Neuronal stem cell (in vitro differentiated cells): ENCODE measurements around the gene PRAMEF1.

Source experiments
- DNase-seq: peaks from one replicate; pipeline ENCODE4 v3.0.0-alpha.2; 2013; ENCODE audit warnings: low spot score
- H2AFZ ChIP-seq: one replicate; pipeline ENCODE4 v1.6.1; 2013; ENCODE audit warnings: mild to moderate bottlenecking, low read length, inconsistent platforms
- H2AK5ac ChIP-seq: 2 replicates; pipeline ENCODE4 v1.6.1; 2013; ENCODE audit warnings: low read depth, mild to moderate bottlenecking, inconsistent platforms, low read length, moderate library complexity, mixed read lengths
- H2BK120ac ChIP-seq: 2 replicates; pipeline ENCODE4 v1.6.1; 2013; ENCODE audit warnings: low read depth, mild to moderate bottlenecking, inconsistent platforms, low read length, moderate library complexity, mixed read lengths
- H2BK12ac ChIP-seq: one replicate; pipeline ENCODE4 v1.6.1; 2013; ENCODE audit warnings: low read length, inconsistent platforms
- H2BK15ac ChIP-seq: 2 replicates; pipeline ENCODE4 v1.6.1; 2013; ENCODE audit warnings: mild to moderate bottlenecking, low read length, inconsistent platforms, mixed read lengths
- H2BK5ac ChIP-seq: one replicate; pipeline ENCODE4 v1.6.1; 2013; ENCODE audit warnings: inconsistent platforms, mild to moderate bottlenecking, low read length, moderate library complexity
- H3K14ac ChIP-seq: one replicate; pipeline ENCODE4 v1.6.1; 2013; ENCODE audit warnings: low read length, inconsistent platforms
- H3K18ac ChIP-seq: 2 replicates; pipeline ENCODE4 v1.6.1; 2013; ENCODE audit warnings: low read length, inconsistent platforms
- H3K23ac ChIP-seq: 2 replicates; pipeline ENCODE4 v1.6.1; 2013; ENCODE audit warnings: low read depth, mild to moderate bottlenecking, mixed read lengths, low read length, inconsistent platforms; ENCODE audit not compliant: poor library complexity
- H3K27ac ChIP-seq: replicated peaks from 3 replicates; pipeline ENCODE4 v1.5.1; 2013; ENCODE audit warnings: low read length, inconsistent platforms
- H3K27me3 ChIP-seq, 3 experiments: 2 replicates each; pipeline ENCODE4 v1.6.1; 2013; ENCODE audit warnings: low read length in 3 of 3, mild to moderate bottlenecking in 2 of 3, inconsistent platforms in 1 of 3, low read depth in 1 of 3, mixed read lengths in 1 of 3, moderate library complexity in 1 of 3; ENCODE audit not compliant: control insufficient read depth in 3 of 3, insufficient read depth in 3 of 3
- H3K36me3 ChIP-seq, 2 donors: replicated peaks in 1 of 2; 2 replicates each; pipeline ENCODE4 v1.6.1; 2013; ENCODE audit warnings: low read length in 2 of 2; ENCODE audit not compliant: control insufficient read depth in 2 of 2, insufficient read depth in 2 of 2
- H3K4ac ChIP-seq: 2 replicates; pipeline ENCODE4 v1.6.1; 2013; ENCODE audit warnings: inconsistent platforms, mild to moderate bottlenecking, low read length, moderate library complexity
- H3K4me1 ChIP-seq, 2 donors: 1 replicate in 1 of 2; 2 replicates in 1 of 2; pipeline ENCODE4 v1.6.1; 2013; ENCODE audit warnings: low read length in 2 of 2, low read depth in 1 of 2; ENCODE audit not compliant: control insufficient read depth in 2 of 2, insufficient read depth in 1 of 2
- H3K4me2 ChIP-seq: one replicate; pipeline ENCODE4 v1.6.1; 2013; ENCODE audit warnings: mild to moderate bottlenecking, low read length, inconsistent platforms; ENCODE audit not compliant: insufficient read depth, poor library complexity, severe bottlenecking
- H3K4me3 ChIP-seq, 2 donors: 2 replicates each; pipeline ENCODE4 v1.5.1; 2013; ENCODE audit warnings: low read length in 2 of 2, mild to moderate bottlenecking in 2 of 2, inconsistent platforms in 1 of 2, moderate library complexity in 1 of 2
- H3K79me1 ChIP-seq: one replicate; pipeline ENCODE4 v1.6.1; 2013; ENCODE audit warnings: low read depth, mild to moderate bottlenecking, inconsistent platforms, low read length, moderate library complexity
- H3K9ac ChIP-seq: one replicate; pipeline ENCODE4 v1.6.1; 2013; ENCODE audit warnings: mild to moderate bottlenecking, low read depth, low read length, inconsistent platforms; ENCODE audit not compliant: poor library complexity
- H3K9me3 ChIP-seq, 2 donors: replicated peaks in 1 of 2; 2 replicates each; pipeline versions ENCODE3 to v1.6.1; 2013; ENCODE audit warnings: low read length in 2 of 2, mild to moderate bottlenecking in 2 of 2, inconsistent platforms in 1 of 2, low read depth in 1 of 2, mixed read lengths in 1 of 2, moderate library complexity in 1 of 2; ENCODE audit not compliant: control insufficient read depth in 2 of 2, insufficient read depth in 1 of 2
- H4K8ac ChIP-seq: one replicate; pipeline ENCODE4 v1.6.1; 2013; ENCODE audit warnings: low read depth, mild to moderate bottlenecking, inconsistent platforms, low read length, moderate library complexity
- H4K91ac ChIP-seq: one replicate; pipeline ENCODE4 v1.6.1; 2013; ENCODE audit warnings: low read length, low read depth, mild to moderate bottlenecking, inconsistent platforms; ENCODE audit not compliant: poor library complexity
- WGBS, 2 donors: extraction: QIAGEN DNeasy Blood & Tissue Kit; methylation state at CpG; one replicate each; pipeline ENCODE4 v1.1.7; 2013; ENCODE audit warnings: missing lambda C conversion rate in 2 of 2, mixed read lengths in 1 of 2; ENCODE audit not compliant: insufficient read length in 2 of 2, insufficient replicate concordance in 1 of 2; ENCODE audit errors: extremely low coverage in 2 of 2; 5-methylcytosine and 5-hydroxymethylcytosine counted together

PRAMEF1 gene

GRCh38 chr1:12798911-12799310, 7.7 kb downstream of the PRAMEF1 start:
- H2AK5ac ChIP-seq = no peak overlapping the region
- H2BK12ac ChIP-seq = no peak overlapping the region
- no peak for DNase-seq
- peaks cover 0 to 5% of the 10 kb centered on the region in 2 donors for H3K9me3 ChIP-seq
- H2BK120ac ChIP-seq = no peak overlapping the region
- no peak overlapping the region for H2BK5ac ChIP-seq
- no peaks in the 10 kb centered on the region for H3K4me1 ChIP-seq
- no peak overlapping the region for H3K27ac ChIP-seq
- no CpG with 5 or more reads among the region's 4 CpGs for WGBS, 2 donors
- H3K4ac ChIP-seq = no peak overlapping the region
- no peak overlapping the region for H3K9ac ChIP-seq
- H3K4me2 ChIP-seq = no peak overlapping the region
- no peaks in the 10 kb centered on the region for H3K27me3 ChIP-seq
- no peak overlapping the region for H2AFZ ChIP-seq
- H4K91ac ChIP-seq = no peak overlapping the region
- H4K8ac ChIP-seq = no peak overlapping the region
- H3K36me3 ChIP-seq = no peaks in the 10 kb centered on the region
- H3K4me3 ChIP-seq = peak overlapping the region in 1 of 2 donors; percentile 25
- no peak overlapping the region for H3K18ac ChIP-seq
- no peaks in the 10 kb centered on the region for H3K79me1 ChIP-seq
- H3K14ac ChIP-seq = no peak overlapping the region
- no peak overlapping the region for H2BK15ac ChIP-seq
- no peak overlapping the region for H3K23ac ChIP-seq

- DNase-seq = no peak
- Histone ChIP-seq H3K23ac (no peak overlapping the region), H4K91ac (no peak overlapping the region), H3K18ac (no peak overlapping the region), H3K4me2 (no peak overlapping the region), H4K8ac (no peak overlapping the region), H2AFZ (no peak overlapping the region), H3K4me3 (no peak overlapping the region), H3K9me3 (peaks cover 0 to 5% of the 10 kb centered on the region in 2 donors), H2BK12ac (no peak overlapping the region), H3K14ac (no peak overlapping the region), H2BK15ac (no peak overlapping the region), H3K4ac (no peak overlapping the region), H3K27ac (no peak overlapping the region), H3K79me1 (no peaks in the 10 kb centered on the region), H2BK5ac (no peak overlapping the region), H2AK5ac (no peak overlapping the region), H3K36me3 (no peaks in the 10 kb centered on the region), H3K9ac (no peak overlapping the region), H3K4me1 (no peaks in the 10 kb centered on the region), H2BK120ac (no peak overlapping the region), H3K27me3 (no peaks in the 10 kb centered on the region)
- WGBS, 2 donors = no CpG with 5 or more reads among the region's 2 CpGs
Observed at GRCh38 chr1:12799730-12800129, 8.5 kb downstream of the PRAMEF1 start.

GRCh38 chr1:12809933-12810332, 18.7 kb downstream of the PRAMEF1 start:
- H3K27ac ChIP-seq = no peak overlapping the region
- no peak overlapping the region for H2BK5ac ChIP-seq
- DNase-seq = no peak
- H3K23ac ChIP-seq = no peak overlapping the region
- no CpG with 5 or more reads among the region's 1 CpG for WGBS, 2 donors
- H3K27me3 ChIP-seq = peaks cover 0 to 22% (median 0%) of the 10 kb centered on the region in 3 experiments
- no peak overlapping the region for H3K9ac ChIP-seq
- no peak overlapping the region for H3K14ac ChIP-seq
- no peak overlapping the region for H2AK5ac ChIP-seq
- H3K4me3 ChIP-seq = no peak overlapping the region
- no peak overlapping the region for H3K4ac ChIP-seq
- H3K18ac ChIP-seq = no peak overlapping the region
- no peak overlapping the region for H4K8ac ChIP-seq
- no peak overlapping the region for H3K4me2 ChIP-seq
- no peaks in the 10 kb centered on the region for H3K4me1 ChIP-seq
- H3K36me3 ChIP-seq = no peaks in the 10 kb centered on the region
- no peak overlapping the region for H2BK12ac ChIP-seq
- no peak overlapping the region for H4K91ac ChIP-seq
- H3K79me1 ChIP-seq = no peaks in the 10 kb centered on the region
- H3K9me3 ChIP-seq = peaks cover 0 to 22% of the 10 kb centered on the region in 2 donors
- no peak overlapping the region for H2AFZ ChIP-seq
- H2BK120ac ChIP-seq = no peak overlapping the region
- no peak overlapping the region for H2BK15ac ChIP-seq

- Histone ChIP-seq H3K4me3 (no peak overlapping the region), H2AFZ (no peak overlapping the region), H3K4me1 (no peaks in the 10 kb centered on the region), H3K23ac (no peak overlapping the region), H3K36me3 (no peaks in the 10 kb centered on the region), H3K27ac (no peak overlapping the region), H3K4ac (no peak overlapping the region), H2BK12ac (no peak overlapping the region), H2BK120ac (no peak overlapping the region), H4K8ac (no peak overlapping the region), H2AK5ac (no peak overlapping the region), H3K4me2 (no peak overlapping the region), H3K27me3 (peaks cover 0 to 22% (median 0%) of the 10 kb centered on the region in 3 experiments), H2BK15ac (no peak overlapping the region), H4K91ac (no peak overlapping the region), H3K9ac (no peak overlapping the region), H3K9me3 (peaks cover 0 to 22% of the 10 kb centered on the region in 2 donors), H3K79me1 (no peaks in the 10 kb centered on the region), H3K18ac (no peak overlapping the region), H2BK5ac (no peak overlapping the region), H3K14ac (no peak overlapping the region)
- DNase-seq = no peak
- no CpG with 5 or more reads among the region's 5 CpGs for whole genome bisulfite sequencing, 2 donors
Observed at GRCh38 chr1:12810691-12811408, 19.7 kb downstream of the PRAMEF1 start.
